Esophagus muscularis mucosa (tissue), 4 donors: Measurements from ENCODE around the gene SHANK3. TPM values are rescaled to one million over a fixed set of nuclear protein-coding genes. Genes with fewer than 3 reads are reported as not detected.
A peak's percentile ranks its signal among the peaks of the same experiment; 100 is the strongest.

Experiments used
- DNase-seq: peaks from one replicate; pipeline ENCODE4 v3.0.0-alpha.2; 2017; ENCODE audit errors: extremely low spot score
- H3K27ac ChIP-seq, 4 donors: fragments of 200-600 bp; sonication (generic); replicated peaks in 1 of 4; 1 replicate in 3 of 4; 2 replicates in 1 of 4; pipeline ENCODE4 v1.5.1; 2016 to 2019; ENCODE audit warnings: mild to moderate bottlenecking in 1 of 4
- H3K27me3 ChIP-seq, 4 donors: fragments of 200-600 bp; sonication (generic); one replicate each; pipeline versions ENCODE4 v1.5.1 to v1.6.0; 2016 to 2019
- H3K36me3 ChIP-seq, 4 donors: fragments of 200-600 bp; sonication (generic); one replicate each; pipeline ENCODE4 v1.5.1; 2016 to 2019
- H3K4me1 ChIP-seq, 4 donors: fragments of 200-600 bp; sonication (generic); one replicate each; pipeline ENCODE4 v1.5.1; 2016 to 2019
- H3K4me3 ChIP-seq, 4 donors: fragments of 200-600 bp; sonication (generic); 1 replicate in 2 of 4; 2 replicates in 2 of 4; pipeline ENCODE4 v1.5.1; 2016 to 2019; ENCODE audit warnings: mild to moderate bottlenecking in 4 of 4, moderate library complexity in 1 of 4
- H3K9me3 ChIP-seq, 4 donors: fragments of 200-600 bp; sonication (generic); 1 replicate in 3 of 4; 2 replicates in 1 of 4; pipeline ENCODE4 v1.5.1; 2016 to 2019
- CTCF ChIP-seq, 3 experiments: fragments of 200-600 bp in 2 of 3; fragments of 450-650 bp in 1 of 3; sonication (generic) in 2 of 3; IDR thresholded peaks; one replicate each; pipeline ENCODE4 v1.5.1; 2017 to 2019; ENCODE audit warnings: antibody characterized with exemption in 3 of 3, mild to moderate bottlenecking in 2 of 3, moderate library complexity in 1 of 3
- EP300 ChIP-seq: sonication (generic); formaldehyde crosslinking; IDR thresholded peaks from one replicate; pipeline ENCODE4 v1.6.1; 2017; ENCODE audit warnings: antibody characterized with exemption
- POLR2A ChIP-seq: fragments of 450-650 bp; IDR thresholded peaks from one replicate; pipeline ENCODE4 v1.6.1; 2017; ENCODE audit warnings: antibody characterized with exemption, moderate library complexity, mild to moderate bottlenecking, low read depth
- POLR2AphosphoS5 ChIP-seq, 2 donors: sonication (generic); formaldehyde crosslinking; IDR thresholded peaks; one replicate each; pipeline ENCODE4 v1.6.1; 2017; ENCODE audit warnings: antibody characterized with exemption in 2 of 2
- WGBS: methylation state at CpG from one replicate; pipeline ENCODE4 v1.1.5; 2018; 5-methylcytosine and 5-hydroxymethylcytosine counted together
- intact Hi-C: fragments of 100-400 bp; cut with DNase I; formaldehyde crosslinking; loops from one replicate; pipeline ENCODE4 v1.15.1; 2023
- total RNA-seq, 4 donors: library from RNA; depleted of rRNA; stranded (reverse); fragments of >200 nt; gene quantifications; one replicate each; pipeline versions ENCODE4 v1.1.0 to v1.2.1, GENCODE V29; 2016

Gene SHANK3
- total RNA-seq, 4 donors from 2014 or later, result 7.0 to 21.1 (median 16.0) TPM

GRCh38 chr22:50626314-50626849, 46.2 kb upstream of the SHANK3 start:
- intact Hi-C loops, result loop anchor here (5.0 kb wide), 1 partner anchor 71 kb away; no protein-coding TSS in a partner anchor
- Histone ChIP-seq H3K9me3 (no peaks in the 10 kb centered on the region), H3K27ac (no peak overlapping the region), H3K36me3 (peaks cover 0 to 17% (median 15%) of the 10 kb centered on the region in 4 donors), H3K27me3 (peaks cover 0 to 10% (median 0%) of the 10 kb centered on the region in 4 donors), H3K4me1 (peaks cover 24 to 45% (median 34%) of the 10 kb centered on the region in 4 donors), H3K4me3 (peak overlapping the region in 1 of 4 donors; percentile 70)
- TF ChIP-seq CTCF (IDR thresholded peaks at IDR 0.05), result no peak
- TF ChIP-seq EP300, result no peak
- TF ChIP-seq POLR2A, result no peak
- TF ChIP-seq POLR2AphosphoS5 (IDR thresholded peaks at IDR 0.05), result no peak
- DNase-seq, result no peak
- 81% methylated on average over 10 of the region's 12 CpGs for WGBS

- DNase-seq, result no peak
- Histone ChIP-seq H3K27me3 (peaks cover 0 to 6% (median 0%) of the 10 kb centered on the region in 4 donors), H3K36me3 (peaks cover 0 to 17% (median 15%) of the 10 kb centered on the region in 4 donors), H3K4me1 (peaks cover 18 to 39% (median 28%) of the 10 kb centered on the region in 4 donors), H3K9me3 (no peaks in the 10 kb centered on the region), H3K4me3 (peak overlapping the region; percentile 70 to 87 (median 79)), H3K27ac (peak overlapping the region; percentile 78 to 85 (median 79))
- intact Hi-C loops, result loop anchor here (5.0 kb wide), 1 partner anchor 70 kb away; no protein-coding TSS in a partner anchor
- no peak for TF ChIP-seq POLR2A
- TF ChIP-seq EP300, result no peak
- TF ChIP-seq CTCF (IDR thresholded peaks at IDR 0.05), result no peak
- TF ChIP-seq POLR2AphosphoS5 (IDR thresholded peaks at IDR 0.05), result no peak
- WGBS, result 79% methylated on average over 23 of the region's 42 CpGs
Observed at GRCh38 chr22:50626850-50627641, 45.6 kb upstream of the SHANK3 start.

GRCh38 chr22:50627642-50628542, 44.7 kb upstream of the SHANK3 start, which contains the start of gene ARSA:
TSS of gene ARSA (minus strand) at chr22:50628152. CDS start at chr22:50627779, 373 bp downstream.
- intact Hi-C loops, result loop anchor here (5.0 kb wide), 1 partner anchor 69 kb away; no protein-coding TSS in a partner anchor
- Histone ChIP-seq H3K27me3 (no peaks in the 10 kb centered on the region), H3K27ac (peak within 1 kb of the TSS; percentile 78 to 85 (median 79)), H3K4me1 (peaks cover 17 to 30% (median 21%) of the 10 kb centered on the region in 4 donors), H3K4me3 (peak within 1 kb of the TSS; percentile 70 to 87 (median 79)), H3K36me3 (peaks cover 0 to 17% (median 15%) of the 10 kb centered on the region in 4 donors), H3K9me3 (no peaks in the 10 kb centered on the region)
- under 1% methylated on average over 43 of the region's 88 CpGs for WGBS
- no peak for TF ChIP-seq EP300
- peak; percentile 67 to 70 for TF ChIP-seq POLR2AphosphoS5 (IDR thresholded peaks at IDR 0.05)
- no peak for TF ChIP-seq POLR2A
- peak; percentile 37 to 43 (median 39) for TF ChIP-seq CTCF (IDR thresholded peaks at IDR 0.05)
- DNase-seq, result no peak

- peak overlapping the region; percentile 78 to 85 (median 79) for H3K27ac ChIP-seq
- H3K36me3 ChIP-seq, result peaks cover 0 to 17% (median 15%) of the 10 kb centered on the region in 4 donors
- H3K4me1 ChIP-seq, result peaks cover 17 to 30% (median 20%) of the 10 kb centered on the region in 4 donors
- 44% methylated on average over 11 of the region's 16 CpGs for WGBS
- H3K9me3 ChIP-seq, result no peaks in the 10 kb centered on the region
- H3K27me3 ChIP-seq, result no peaks in the 10 kb centered on the region
- TF ChIP-seq EP300, result no peak
- no peak for TF ChIP-seq POLR2A
- no peak for TF ChIP-seq CTCF (IDR thresholded peaks at IDR 0.05)
- no peak for TF ChIP-seq POLR2AphosphoS5 (IDR thresholded peaks at IDR 0.05)
- peak overlapping the region; percentile 70 to 87 (median 79) for H3K4me3 ChIP-seq
- intact Hi-C loops, result loop anchor here (5.0 kb wide), 1 partner anchor 69 kb away; no protein-coding TSS in a partner anchor
- no peak for DNase-seq
Observed at GRCh38 chr22:50628543-50629134, 44.0 kb upstream of the SHANK3 start.
